SK-N-SH (cell line): ENCODE results near the gene NUFIP2. TPM values are rescaled to one million over a fixed set of nuclear protein-coding genes. Genes with fewer than 3 reads are reported as not detected.

Experiments used
- CTCF ChIA-PET: fragments of 300-600, 350-600 bp; formaldehyde crosslinking; extraction: SDS; loops from one replicate; lab custom pipeline; 2021; lab: Yijun Ruan, JAX
- POLR2A ChIA-PET: fragments of 350-600 bp; sonication (Branson Sonifier 250); formaldehyde crosslinking; extraction: SDS; loops from one replicate; lab custom pipeline; 2020; ENCODE audit warnings: antibody characterized with exemption, inconsistent platforms; lab: Yijun Ruan, JAX
- DNase-seq: peaks from one replicate; pipeline ENCODE4 v3.0.0; 2012
- H2AFZ ChIP-seq: fragments of 200-600 bp; sonication (generic); 2 replicates; pipeline ENCODE4 v1.8.1; 2016; ENCODE audit warnings: antibody characterized with exemption, mild to moderate bottlenecking, low read depth
- H3F3A ChIP-seq: fragments of 200-600 bp; sonication (generic); replicated peaks from 2 replicates; pipeline ENCODE3; 2016; ENCODE audit warnings: antibody characterized with exemption, mild to moderate bottlenecking; ENCODE audit not compliant: insufficient read depth
- H3K27ac ChIP-seq, 2 experiments: fragments of 200-500 bp in 1 of 2; fragments of 200-600 bp in 1 of 2; sonication (Bioruptor generic) in 1 of 2; sonication (generic), shearing (Covaris generic) in 1 of 2; 2 replicates each; pipeline versions ENCODE4 v1.5.1 to v1.6.1; 2014 to 2016; ENCODE audit warnings: low read depth in 2 of 2, inconsistent platforms in 1 of 2, low read length in 1 of 2, mild to moderate bottlenecking in 1 of 2, mixed read lengths in 1 of 2
- H3K27me3 ChIP-seq: fragments of 200-600 bp; sonication (generic), shearing (Covaris generic); 2 replicates; pipeline ENCODE4 v1.6.1; 2016; ENCODE audit warnings: mixed run types; ENCODE audit not compliant: insufficient read depth
- H3K36me3 ChIP-seq, 2 experiments: fragments of 200-500 bp in 1 of 2; fragments of 200-600 bp in 1 of 2; sonication (Bioruptor generic) in 1 of 2; sonication (generic) in 1 of 2; replicated peaks in 1 of 2; 2 replicates each; pipeline versions ENCODE3 to v1.5.1; 2014 to 2016; ENCODE audit warnings: low read length in 1 of 2, mild to moderate bottlenecking in 1 of 2; ENCODE audit not compliant: insufficient read depth in 2 of 2, control insufficient read depth in 1 of 2
- H3K4me1 ChIP-seq, 2 experiments: fragments of 200-500 bp in 1 of 2; fragments of 200-600 bp in 1 of 2; sonication (Bioruptor generic) in 1 of 2; sonication (generic), shearing (Covaris generic) in 1 of 2; 2 replicates each; pipeline versions ENCODE4 v1.5.1 to v1.6.1; 2014 to 2016; ENCODE audit warnings: low read depth in 1 of 2, low read length in 1 of 2, mixed run types in 1 of 2; ENCODE audit not compliant: insufficient read depth in 2 of 2, control insufficient read depth in 1 of 2
- H3K4me2 ChIP-seq: fragments of 200-600 bp; sonication (generic), shearing (Covaris generic); 2 replicates; pipeline ENCODE4 v1.6.1; 2017; ENCODE audit warnings: mixed run types
- H3K4me3 ChIP-seq, 2 experiments: fragments of 200-500 bp in 1 of 2; fragments of 200-600 bp in 1 of 2; sonication (Bioruptor generic) in 1 of 2; sonication (generic), shearing (Covaris generic) in 1 of 2; 2 replicates each; pipeline versions ENCODE4 v1.5.1 to v1.8.1; 2014 to 2016; ENCODE audit warnings: low read depth in 2 of 2, inconsistent platforms in 1 of 2, low read length in 1 of 2, mild to moderate bottlenecking in 1 of 2, mixed read lengths in 1 of 2, moderate library complexity in 1 of 2
- H3K79me2 ChIP-seq: fragments of 200-600 bp; sonication (generic); 2 replicates; pipeline ENCODE4 v1.8.1; 2017; ENCODE audit warnings: mild to moderate bottlenecking; ENCODE audit not compliant: insufficient read depth
- H3K9ac ChIP-seq: fragments of 200-600 bp; sonication (generic); 2 replicates; pipeline ENCODE4 v1.6.1; 2017; ENCODE audit warnings: mixed run types
- H3K9me2 ChIP-seq: fragments of 200-600 bp; sonication (generic); 2 replicates; pipeline ENCODE4 v1.6.1; 2017; ENCODE audit warnings: mixed run types
- H3K9me3 ChIP-seq: fragments of 200-600 bp; sonication (generic); 2 replicates; pipeline ENCODE4 v1.6.1; 2017; ENCODE audit warnings: mixed run types, mild to moderate bottlenecking, moderate library complexity
- H4K20me1 ChIP-seq: fragments of 200-600 bp; sonication (generic); 2 replicates; pipeline ENCODE4 v1.6.1; 2017; ENCODE audit warnings: mild to moderate bottlenecking, mixed run types; ENCODE audit not compliant: insufficient read depth
- ELF1 ChIP-seq: IDR thresholded peaks from 2 replicates; pipeline ENCODE4 v1.4.0; 2012
- FOXJ3 ChIP-seq: sonication (generic); formaldehyde crosslinking; IDR thresholded peaks from 2 replicates; pipeline ENCODE4 v1.5.1; 2020; ENCODE audit warnings: mild to moderate bottlenecking, missing genetic modification reagents
- FOXM1 ChIP-seq: IDR thresholded peaks from 2 replicates; pipeline ENCODE4 v1.4.0; 2012; ENCODE audit warnings: low read depth, mild to moderate bottlenecking
- MAX ChIP-seq: IDR thresholded peaks from 2 replicates; pipeline ENCODE4 v1.4.0; 2012; ENCODE audit warnings: low read depth
- RFX5 ChIP-seq: IDR thresholded peaks from 2 replicates; pipeline ENCODE4 v1.6.1; 2012; ENCODE audit warnings: mild to moderate bottlenecking, improper control_type of control experiment, low read length
- TCF12 ChIP-seq: IDR thresholded peaks from 2 replicates; pipeline ENCODE4 v1.4.0; 2012
- USF1 ChIP-seq: IDR thresholded peaks from 2 replicates; pipeline ENCODE4 v1.4.0; 2012; ENCODE audit warnings: low read depth, borderline replicate concordance
- WGBS: methylation state at CpG from one replicate; pipeline ENCODE4 v1.1.6; 2017; ENCODE audit warnings: low lambda C conversion rate; 5-methylcytosine and 5-hydroxymethylcytosine counted together
- polyA plus RNA-seq, 3 experiments: library from polyadenylated mRNA; depleted of rRNA; stranded (reverse); fragments of >200 nt; gene quantifications; 2 replicates each; pipeline ENCODE4 v1.2.3, GENCODE V29; 2012

NUFIP2 gene
- polyA plus RNA-seq, 1 of the 3 experiments (the other 2 are of a cell fraction) = 9.0 TPM

- TF ChIP-seq RFX5 (peak; percentile 62; the same call in 1 of the 2 replicates), USF1 (no peak), FOXM1 (no peak)
- peak overlapping the region; percentile 44; the same call in 1 of the 2 replicates for H3K4me2 ChIP-seq
- no peaks in the 10 kb centered on the region for H3K9me2 ChIP-seq
- no peaks in the 10 kb centered on the region for H3K27me3 ChIP-seq
- peaks cover 33% of the 10 kb centered on the region for H3F3A ChIP-seq
- 40% methylated on average over 2 of the region's 2 CpGs for WGBS
- H3K4me1 ChIP-seq = peaks cover 23 to 28% of the 10 kb centered on the region in 2 experiments
- no peak overlapping the region for H3K4me3 ChIP-seq
- no peaks in the 10 kb centered on the region for H3K9me3 ChIP-seq
- H2AFZ ChIP-seq = peak overlapping the region; percentile 67
- ChIA-PET CTCF (interaction anchor here (0.7 to 4.7 kb wide), 13 partner anchors 10 to 130 kb away, joined by 3 to 34 read pairs (median 6); partner anchors contain the start of gene NUFIP2), POLR2A (no interaction called here)
- H4K20me1 ChIP-seq = no peaks in the 10 kb centered on the region
- H3K27ac ChIP-seq = peak overlapping the region; percentile 80 to 93; a peak in 3 of 4 replicates
- H3K36me3 ChIP-seq = no peaks in the 10 kb centered on the region
- no peak for DNase-seq
- no peaks in the 10 kb centered on the region for H3K79me2 ChIP-seq
- H3K9ac ChIP-seq = peak overlapping the region; percentile 48; the same call in 1 of the 2 replicates
Observed at GRCh38 chr17:29240477-29240876, 53.5 kb downstream of the NUFIP2 start.

GRCh38 chr17:29238133-29238850 lies 55.7 kb downstream of the NUFIP2 start:
- H3K4me1 ChIP-seq = peaks cover 15 to 28% of the 10 kb centered on the region in 2 experiments
- no peaks in the 10 kb centered on the region for H3K9me3 ChIP-seq
- H3K79me2 ChIP-seq = no peaks in the 10 kb centered on the region
- peak overlapping the region in 1 of 2 experiments; percentile 15; a peak in 1 of 4 replicates for H3K27ac ChIP-seq
- CTCF ChIA-PET = interaction anchor here (0.6 to 2.3 kb wide), 8 partner anchors 14 to 114 kb away, joined by 3 to 10 read pairs (median 4); partner anchors contain the start of gene MYO18A
- POLR2A ChIA-PET = no interaction called here
- no peak overlapping the region for H3K4me3 ChIP-seq
- H3K9me2 ChIP-seq = no peaks in the 10 kb centered on the region
- peak overlapping the region; percentile 32; the same call in 1 of the 2 replicates for H2AFZ ChIP-seq
- 88% methylated on average over 8 of the region's 8 CpGs for WGBS
- no peaks in the 10 kb centered on the region for H4K20me1 ChIP-seq
- DNase-seq = no peak
- no peaks in the 10 kb centered on the region for H3K27me3 ChIP-seq
- no peak overlapping the region for H3K9ac ChIP-seq
- H3F3A ChIP-seq = peaks cover 33% of the 10 kb centered on the region
- H3K4me2 ChIP-seq = no peak overlapping the region
- no peak for TF ChIP-seq TCF12
- no peak for TF ChIP-seq ELF1
- TF ChIP-seq FOXM1 = no peak
- no peak for TF ChIP-seq FOXJ3 (CRISPR knock-in tag)
- TF ChIP-seq USF1 = no peak
- TF ChIP-seq MAX = no peak
- TF ChIP-seq RFX5 = no peak
- no peaks in the 10 kb centered on the region for H3K36me3 ChIP-seq
